GM18870 (cell line): ENCODE data around the gene MFAP4.

Experiments used
- ATAC-seq: cut with Tn5 transposase; IDR thresholded peaks from one replicate; pipeline ENCODE4 v1.9.1; 2021; ENCODE audit warnings: moderate library complexity; ENCODE audit not compliant: unreplicated experiment

The MFAP4 gene

GRCh38 chr17:19372011-19372370 is 15.0 kb downstream of the MFAP4 start:
- ATAC-seq, result no peak

- no peak for ATAC-seq
These were observed 15.6 kb downstream of the MFAP4 start for GRCh38 chr17:19371259-19372010.

- no peak for ATAC-seq
These were observed 16.5 kb downstream of the MFAP4 start for GRCh38 chr17:19370493-19370960.

- ATAC-seq, result no peak
These were observed 17.0 kb downstream of the MFAP4 start for GRCh38 chr17:19369846-19370492.

- no peak for ATAC-seq
These were observed 17.7 kb downstream of the MFAP4 start for GRCh38 chr17:19369107-19369778.

- ATAC-seq, result no peak
These were observed 18.8 kb downstream of the MFAP4 start for GRCh38 chr17:19368229-19368628.

- no peak for ATAC-seq
These were observed 20.4 kb downstream of the MFAP4 start for GRCh38 chr17:19366637-19366972.

GRCh38 chr17:19365833-19366636 is 21.0 kb downstream of the MFAP4 start:
- ATAC-seq, result no peak

GRCh38 chr17:19365499-19365817 is 21.5 kb downstream of the MFAP4 start:
- no peak for ATAC-seq

- ATAC-seq, result no peak
These were observed 22.1 kb downstream of the MFAP4 start for GRCh38 chr17:19364699-19365498.

GRCh38 chr17:19363460-19364035 is 23.4 kb downstream of the MFAP4 start:
- ATAC-seq, result no peak

- ATAC-seq, result no peak
These were observed 23.9 kb downstream of the MFAP4 start for GRCh38 chr17:19363114-19363438.

GRCh38 chr17:19362277-19363113 is 24.5 kb downstream of the MFAP4 start, which contains the start of gene B9D1:
Gene B9D1 (minus strand): TSS chr17:19362723. CDS start chr17:19362569, 154 bp downstream.
- ATAC-seq, result peak; percentile 85

- no peak for ATAC-seq
These were observed 25.1 kb downstream of the MFAP4 start for GRCh38 chr17:19361944-19362276.

- no peak for ATAC-seq
These were observed 25.7 kb downstream of the MFAP4 start for GRCh38 chr17:19361326-19361725.

GRCh38 chr17:19360772-19361171 is 26.2 kb downstream of the MFAP4 start:
- no peak for ATAC-seq

- no peak for ATAC-seq
These were observed 27.1 kb downstream of the MFAP4 start for GRCh38 chr17:19359856-19360255.

- no peak for ATAC-seq
These were observed 27.8 kb downstream of the MFAP4 start for GRCh38 chr17:19359151-19359550.

GRCh38 chr17:19357761-19358160 is 29.2 kb downstream of the MFAP4 start:
- no peak for ATAC-seq

- no peak for ATAC-seq
These were observed 29.6 kb downstream of the MFAP4 start for GRCh38 chr17:19357351-19357750.
